Measurements from ENCODE around the gene INPP5K.

INPP5K gene

GRCh38 chr17:1467258-1467657, 49.2 kb downstream of the INPP5K start:
- Histone ChIP-seq H3K27ac (ENCODE audit: extremely low read depth, low read depth, low read length) (no peak overlapping the region), H3K4me3 (ENCODE audit: low read depth, low read length) (no peak overlapping the region), H3K36me3 (ENCODE audit: control insufficient read depth in 2 of 2, insufficient read depth in 1 of 2, low read length in 2 of 2) (peaks cover 0 to 74% of the 10 kb centered on the region in 2 experiments; a peak in 2 of 3 replicates), H3K4me1 (ENCODE audit: control insufficient read depth, insufficient read depth, low read length) (peaks cover 4% of the 10 kb centered on the region), H3K9me3 (ENCODE audit: control insufficient read depth, insufficient read depth, low read depth, low read length) (no peaks in the 10 kb centered on the region)
- POLR2A ChIA-PET = no interaction called here
- no peak for TF ChIP-seq REST (tag by site-specific recombination; IDR thresholded peaks at IDR 0.05)
- no peak for TF ChIP-seq ZNF518A (tag by site-specific recombination; conservative IDR thresholded peaks at IDR 0.05; ENCODE audit: low read depth)
- TF ChIP-seq HIC1 (tag by site-specific recombination; IDR thresholded peaks at IDR 0.05) = 0 out of 2 replicates have a peak, but pooled peaks have one; percentile 7
- CTCF ChIA-PET = no interaction called here

- Histone ChIP-seq H3K9me3 (ENCODE audit: control insufficient read depth, insufficient read depth, low read depth, low read length) (no peaks in the 10 kb centered on the region), H3K4me1 (ENCODE audit: control insufficient read depth, insufficient read depth, low read length) (peaks cover 4% of the 10 kb centered on the region), H3K36me3 (ENCODE audit: control insufficient read depth in 2 of 2, insufficient read depth in 1 of 2, low read length in 2 of 2) (peaks cover 0 to 59% of the 10 kb centered on the region in 2 experiments; a peak in 2 of 3 replicates), H3K27ac (ENCODE audit: extremely low read depth, low read depth, low read length) (no peak overlapping the region), H3K4me3 (ENCODE audit: low read depth, low read length) (no peak overlapping the region)
- TF ChIP-seq ZNF280C (tag by site-specific recombination; IDR thresholded peaks at IDR 0.05) = no peak
- TF ChIP-seq REST (tag by site-specific recombination; IDR thresholded peaks at IDR 0.05) = no peak
- no peak for TF ChIP-seq ZNF114 (tag by site-specific recombination; IDR thresholded peaks at IDR 0.05)
- no peak for TF ChIP-seq ZNF211 (tag by site-specific recombination; IDR thresholded peaks at IDR 0.05; ENCODE audit: low read depth)
- TF ChIP-seq ZBTB26 (tag by site-specific recombination; optimal IDR thresholded peaks at IDR 0.05) = no peak
- ChIA-PET CTCF (interaction anchor here (0.6 kb wide), 2 partner anchors 11 to 26 kb away, joined by 3 to 5 read pairs; no protein-coding TSS in a partner anchor), POLR2A (no interaction called here)
Observed at GRCh38 chr17:1464186-1464585, 52.2 kb downstream of the INPP5K start.

All from HEK293 (cell line).